Transverse colon (tissue), 3 donors: ENCODE data around the gene NCAN.

Experiments used
- CTCF ChIP-seq, 5 experiments: fragments of 200-600 bp in 3 of 5; fragments of 450-650 bp in 2 of 5; sonication (generic) in 3 of 5; IDR thresholded peaks; 1 replicate in 2 of 5; 2 replicates in 3 of 5; pipeline ENCODE4 v1.5.1; 2016 to 2017; ENCODE audit warnings: antibody characterized with exemption in 5 of 5, inconsistent platforms in 3 of 5, mild to moderate bottlenecking in 2 of 5, moderate library complexity in 1 of 5
- EP300 ChIP-seq: sonication (generic); formaldehyde crosslinking; IDR thresholded peaks from one replicate; pipeline ENCODE4 v1.6.1; 2017; ENCODE audit warnings: antibody characterized with exemption, low read depth

DNA sequence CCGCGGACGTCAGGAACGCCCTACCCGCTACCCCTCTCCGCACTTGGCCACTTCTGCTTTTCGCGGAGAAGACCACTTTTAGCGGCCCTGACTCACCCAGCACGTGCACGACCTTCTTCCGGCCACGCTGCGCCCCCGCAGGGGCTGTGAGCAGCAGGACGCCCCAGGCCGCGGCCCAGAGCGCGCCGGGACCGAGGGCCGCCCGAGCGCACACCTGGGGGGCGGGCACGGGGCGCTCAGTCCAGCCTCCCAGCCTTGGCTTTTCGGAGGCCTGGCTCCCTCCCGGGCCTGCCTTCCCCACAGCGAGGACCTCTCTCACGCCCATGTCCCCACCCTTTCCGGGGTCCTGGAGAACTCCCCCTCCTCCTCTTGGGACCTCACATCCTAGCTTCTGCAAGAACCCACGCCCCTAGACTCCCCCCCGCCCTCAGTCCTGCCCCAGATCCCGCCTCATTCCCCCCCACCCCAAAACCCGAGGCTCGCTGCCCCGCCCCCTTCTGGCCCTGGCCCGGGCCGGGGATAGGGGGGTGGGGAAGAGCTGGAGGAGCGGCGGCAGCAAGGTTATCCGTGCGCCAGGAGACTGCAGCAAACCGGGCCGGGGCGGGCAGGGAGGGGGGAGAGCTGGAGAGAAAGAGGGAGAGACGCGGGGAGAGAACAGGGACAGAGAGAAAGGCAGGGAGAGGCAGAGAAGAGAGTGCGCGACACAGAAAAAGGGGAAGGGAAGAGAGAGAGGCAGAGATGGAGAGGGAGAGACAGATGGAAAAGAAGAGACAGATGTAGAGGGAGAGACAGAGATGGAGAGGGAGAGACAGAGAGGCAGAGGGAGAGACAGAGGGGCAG, 49.8 kb downstream of the NCAN start:
- TF ChIP-seq CTCF (IDR thresholded peaks at IDR 0.05), result no peak
- no peak for TF ChIP-seq EP300
